Parathyroid adenoma (tissue), 2 donors: ENCODE measurements around the gene SMAD9.

Experiments used
- H2AFZ ChIP-seq: fragments of 300-600 bp; sonication (generic); one replicate; pipeline ENCODE4 v1.7.0; 2017; ENCODE audit warnings: antibody characterized with exemption, mild to moderate bottlenecking
- H3K27ac ChIP-seq: fragments of 300-600 bp; sonication (generic); one replicate; pipeline ENCODE4 v1.7.0; 2017
- H3K27me3 ChIP-seq: fragments of 300-600 bp; sonication (generic); one replicate; pipeline ENCODE4 v1.7.0; 2017; ENCODE audit warnings: low read length; ENCODE audit not compliant: control insufficient read depth, insufficient read depth
- H3K36me3 ChIP-seq: fragments of 300-600 bp; sonication (generic); one replicate; pipeline ENCODE4 v1.7.0; 2017; ENCODE audit warnings: low read length; ENCODE audit not compliant: control insufficient read depth, insufficient read depth
- H3K4me1 ChIP-seq: fragments of 300-600 bp; sonication (generic); one replicate; pipeline ENCODE4 v1.7.0; 2017; ENCODE audit warnings: control low read depth
- H3K4me2 ChIP-seq: fragments of 300-600 bp; sonication (generic); one replicate; pipeline ENCODE4 v1.7.0; 2017; ENCODE audit warnings: low read length
- H3K4me3 ChIP-seq: fragments of 300-600 bp; sonication (generic); one replicate; pipeline ENCODE4 v1.7.0; 2017; ENCODE audit warnings: low read depth, low read length
- H3K79me2 ChIP-seq: fragments of 300-600 bp; sonication (generic); one replicate; pipeline ENCODE4 v1.7.0; 2017; ENCODE audit warnings: control low read depth
- H3K9ac ChIP-seq: fragments of 300-600 bp; sonication (generic); one replicate; pipeline ENCODE4 v1.7.0; 2017; ENCODE audit warnings: mild to moderate bottlenecking
- H3K9me3 ChIP-seq: fragments of 300-600 bp; sonication (generic); one replicate; pipeline ENCODE4 v1.7.0; 2017; ENCODE audit warnings: low read length; ENCODE audit not compliant: control insufficient read depth
- TF ChIP-seq, protein P1 (sequence below): fragments of 300-600 bp; sonication (generic); IDR thresholded peaks from one replicate; pipeline ENCODE4 v1.7.0; 2017; ENCODE audit warnings: antibody characterized with exemption, mild to moderate bottlenecking
- donor health status: primary hyperparathyroidism.

SMAD9 gene

DNA sequence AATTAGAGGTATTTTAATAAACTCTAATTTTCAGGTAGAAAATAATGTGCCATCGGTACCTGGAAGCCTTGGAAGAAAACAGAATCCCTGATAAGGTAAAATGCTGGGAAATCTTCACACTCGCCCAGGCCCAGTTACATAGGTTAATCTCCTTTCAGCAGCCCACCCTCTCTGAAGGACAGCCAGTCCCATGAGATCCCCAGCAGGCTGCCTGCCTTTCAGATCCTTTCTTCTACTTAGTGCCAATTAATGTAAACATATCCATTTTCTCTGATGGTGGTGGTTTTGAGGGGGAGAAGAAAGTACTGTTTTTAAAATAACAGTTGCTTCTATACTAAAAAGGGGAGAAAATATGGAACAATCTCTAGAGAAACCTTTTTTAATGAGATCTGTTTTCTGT lies 12.2 kb downstream of the SMAD9 start:
- no peak overlapping the region for H3K9ac ChIP-seq
- no peaks in the 10 kb centered on the region for H3K79me2 ChIP-seq
- H3K27me3 ChIP-seq: no peaks in the 10 kb centered on the region
- no peak overlapping the region for H3K27ac ChIP-seq
- TF ChIP-seq, protein P1, sequence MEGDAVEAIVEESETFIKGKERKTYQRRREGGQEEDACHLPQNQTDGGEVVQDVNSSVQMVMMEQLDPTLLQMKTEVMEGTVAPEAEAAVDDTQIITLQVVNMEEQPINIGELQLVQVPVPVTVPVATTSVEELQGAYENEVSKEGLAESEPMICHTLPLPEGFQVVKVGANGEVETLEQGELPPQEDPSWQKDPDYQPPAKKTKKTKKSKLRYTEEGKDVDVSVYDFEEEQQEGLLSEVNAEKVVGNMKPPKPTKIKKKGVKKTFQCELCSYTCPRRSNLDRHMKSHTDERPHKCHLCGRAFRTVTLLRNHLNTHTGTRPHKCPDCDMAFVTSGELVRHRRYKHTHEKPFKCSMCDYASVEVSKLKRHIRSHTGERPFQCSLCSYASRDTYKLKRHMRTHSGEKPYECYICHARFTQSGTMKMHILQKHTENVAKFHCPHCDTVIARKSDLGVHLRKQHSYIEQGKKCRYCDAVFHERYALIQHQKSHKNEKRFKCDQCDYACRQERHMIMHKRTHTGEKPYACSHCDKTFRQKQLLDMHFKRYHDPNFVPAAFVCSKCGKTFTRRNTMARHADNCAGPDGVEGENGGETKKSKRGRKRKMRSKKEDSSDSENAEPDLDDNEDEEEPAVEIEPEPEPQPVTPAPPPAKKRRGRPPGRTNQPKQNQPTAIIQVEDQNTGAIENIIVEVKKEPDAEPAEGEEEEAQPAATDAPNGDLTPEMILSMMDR: no peak
- no peaks in the 10 kb centered on the region for H3K9me3 ChIP-seq
- no peak overlapping the region for H2AFZ ChIP-seq
- no peak overlapping the region for H3K4me3 ChIP-seq
- no peaks in the 10 kb centered on the region for H3K4me1 ChIP-seq
- H3K4me2 ChIP-seq: no peak overlapping the region
- no peaks in the 10 kb centered on the region for H3K36me3 ChIP-seq

DNA sequence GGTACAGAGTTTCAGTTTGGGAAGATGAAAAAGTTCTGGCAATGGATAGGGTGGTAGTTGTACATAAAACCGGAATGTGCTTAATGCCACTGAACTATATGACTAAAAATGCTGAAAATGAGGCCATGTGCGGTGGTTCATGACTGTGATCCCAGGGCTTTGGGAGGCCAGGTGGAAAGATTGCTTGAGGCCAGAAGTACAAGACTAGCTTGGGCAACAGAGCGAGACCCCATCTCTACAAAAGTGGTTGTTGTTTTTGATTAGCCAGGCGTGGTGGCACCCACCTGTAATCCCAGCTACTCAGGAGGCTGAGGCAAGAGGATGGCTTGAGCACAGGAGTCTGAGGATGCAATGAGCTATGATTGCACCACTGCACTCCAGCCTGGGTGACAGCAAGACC lies 12.8 kb downstream of the SMAD9 start:
- H3K27ac ChIP-seq: no peak overlapping the region
- no peaks in the 10 kb centered on the region for H3K9me3 ChIP-seq
- H3K79me2 ChIP-seq: no peaks in the 10 kb centered on the region
- no peaks in the 10 kb centered on the region for H3K27me3 ChIP-seq
- no peak overlapping the region for H3K9ac ChIP-seq
- TF ChIP-seq, protein P1: no peak
- H2AFZ ChIP-seq: no peak overlapping the region
- H3K36me3 ChIP-seq: no peaks in the 10 kb centered on the region
- H3K4me3 ChIP-seq: no peak overlapping the region
- no peaks in the 10 kb centered on the region for H3K4me1 ChIP-seq
- H3K4me2 ChIP-seq: no peak overlapping the region

DNA sequence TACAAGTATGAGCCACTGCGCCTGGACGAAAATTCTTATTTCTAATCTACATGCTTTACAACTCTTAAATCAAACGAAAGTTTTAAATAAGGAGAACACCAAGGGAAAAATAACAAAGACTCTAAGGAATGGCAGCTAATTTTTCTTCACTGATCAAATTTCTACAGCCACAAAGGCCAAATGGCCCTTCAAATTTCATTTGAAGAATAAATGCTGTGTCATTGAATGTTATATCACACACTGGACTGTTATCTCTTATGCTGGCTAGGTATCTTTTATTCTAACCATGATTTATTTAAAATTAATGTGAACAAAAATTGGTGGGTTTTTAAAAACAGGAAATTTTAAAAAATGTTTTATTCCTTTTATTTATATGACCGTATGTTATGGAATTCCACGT lies 14.1 kb downstream of the SMAD9 start:
- H3K9ac ChIP-seq: no peak overlapping the region

DNA sequence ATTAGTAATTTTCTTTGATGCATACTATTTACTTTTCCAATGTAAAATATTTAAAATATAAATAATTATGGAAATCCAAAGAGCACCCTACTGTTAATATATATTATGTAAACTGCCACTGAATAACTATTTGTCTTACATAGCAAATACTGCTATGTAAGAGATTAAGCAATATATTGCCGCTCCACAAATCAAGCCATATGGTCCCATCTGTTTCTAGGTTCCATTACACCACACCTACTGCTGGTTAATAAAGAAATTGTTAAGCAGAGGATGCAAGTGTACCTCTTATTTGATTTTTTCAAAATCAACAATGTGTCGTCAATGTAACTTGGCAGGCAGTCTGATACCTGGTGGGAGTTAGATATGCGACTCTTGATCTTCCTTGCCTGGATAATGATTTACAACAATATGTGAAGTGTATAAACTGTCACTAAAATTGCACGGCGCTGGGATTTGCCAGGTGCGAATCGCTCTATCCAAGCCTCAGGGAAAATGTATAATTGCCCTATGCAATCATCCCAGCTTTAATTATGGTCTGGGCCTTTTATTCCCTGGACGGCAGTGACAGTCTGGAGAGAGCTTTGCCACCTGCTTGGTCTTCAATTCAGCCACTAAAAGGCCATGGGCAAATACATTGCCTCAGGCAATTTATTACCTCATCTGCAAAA lies 16.0 kb downstream of the SMAD9 start:
- no peaks in the 10 kb centered on the region for H3K4me1 ChIP-seq
- H3K4me2 ChIP-seq: no peak overlapping the region
- no peaks in the 10 kb centered on the region for H3K79me2 ChIP-seq
- H3K36me3 ChIP-seq: no peaks in the 10 kb centered on the region
- no peak overlapping the region for H3K9ac ChIP-seq
- H3K27me3 ChIP-seq: no peaks in the 10 kb centered on the region
- H3K4me3 ChIP-seq: no peak overlapping the region
- H2AFZ ChIP-seq: no peak overlapping the region
- TF ChIP-seq, protein P1: no peak
- H3K27ac ChIP-seq: no peak overlapping the region
- H3K9me3 ChIP-seq: no peaks in the 10 kb centered on the region

More for the DNA sequence above, 14.1 kb downstream of the SMAD9 start:
- H3K27me3 ChIP-seq: no peaks in the 10 kb centered on the region
- no peaks in the 10 kb centered on the region for H3K79me2 ChIP-seq
- H3K4me3 ChIP-seq: no peak overlapping the region
- H2AFZ ChIP-seq: no peak overlapping the region
- TF ChIP-seq, protein P1: no peak
- no peaks in the 10 kb centered on the region for H3K4me1 ChIP-seq
- H3K4me2 ChIP-seq: no peak overlapping the region
- H3K27ac ChIP-seq: no peak overlapping the region
- no peaks in the 10 kb centered on the region for H3K36me3 ChIP-seq
- H3K9me3 ChIP-seq: no peaks in the 10 kb centered on the region

DNA sequence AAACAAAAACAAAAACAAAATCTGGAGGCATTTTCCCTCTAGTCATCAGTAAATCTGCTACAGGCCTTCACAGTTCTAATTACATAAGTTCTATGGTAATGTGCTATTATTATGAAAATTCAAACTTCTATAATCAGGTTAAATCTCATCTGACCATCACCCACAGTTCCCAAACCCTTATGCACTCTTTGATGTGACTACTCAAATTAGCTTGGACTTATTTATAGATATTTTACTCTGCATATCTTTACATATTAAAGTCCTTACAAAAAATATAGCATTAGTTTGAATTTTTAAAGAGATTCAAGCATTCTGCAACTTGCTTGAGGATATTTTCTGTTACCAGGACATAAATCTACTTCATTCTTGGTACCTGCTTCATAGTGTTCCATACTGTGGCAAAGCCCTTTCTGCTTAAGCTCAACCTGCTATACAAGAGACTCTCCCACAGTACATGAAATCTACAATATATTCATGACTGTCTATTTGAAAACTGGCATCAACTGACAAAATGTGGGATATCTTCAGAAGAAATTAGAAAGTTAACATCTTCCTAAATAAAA lies 22.9 kb downstream of the SMAD9 start:
- Histone ChIP-seq H3K4me2 (no peak overlapping the region), H3K27me3 (no peaks in the 10 kb centered on the region), H3K36me3 (no peaks in the 10 kb centered on the region), H3K9ac (no peak overlapping the region), H3K4me1 (no peaks in the 10 kb centered on the region), H3K79me2 (no peaks in the 10 kb centered on the region), H3K9me3 (no peaks in the 10 kb centered on the region), H3K4me3 (no peak overlapping the region), H3K27ac (no peak overlapping the region), H2AFZ (no peak overlapping the region)
- TF ChIP-seq, protein P1: no peak
